ENCODE measurements around the gene TCF25.
"Not testable (repeated sequence)": the region's sequence is repeated elsewhere in the genome, so short reads cannot be mapped to it uniquely, and the experiment has no call there.

Gene TCF25, protein sequence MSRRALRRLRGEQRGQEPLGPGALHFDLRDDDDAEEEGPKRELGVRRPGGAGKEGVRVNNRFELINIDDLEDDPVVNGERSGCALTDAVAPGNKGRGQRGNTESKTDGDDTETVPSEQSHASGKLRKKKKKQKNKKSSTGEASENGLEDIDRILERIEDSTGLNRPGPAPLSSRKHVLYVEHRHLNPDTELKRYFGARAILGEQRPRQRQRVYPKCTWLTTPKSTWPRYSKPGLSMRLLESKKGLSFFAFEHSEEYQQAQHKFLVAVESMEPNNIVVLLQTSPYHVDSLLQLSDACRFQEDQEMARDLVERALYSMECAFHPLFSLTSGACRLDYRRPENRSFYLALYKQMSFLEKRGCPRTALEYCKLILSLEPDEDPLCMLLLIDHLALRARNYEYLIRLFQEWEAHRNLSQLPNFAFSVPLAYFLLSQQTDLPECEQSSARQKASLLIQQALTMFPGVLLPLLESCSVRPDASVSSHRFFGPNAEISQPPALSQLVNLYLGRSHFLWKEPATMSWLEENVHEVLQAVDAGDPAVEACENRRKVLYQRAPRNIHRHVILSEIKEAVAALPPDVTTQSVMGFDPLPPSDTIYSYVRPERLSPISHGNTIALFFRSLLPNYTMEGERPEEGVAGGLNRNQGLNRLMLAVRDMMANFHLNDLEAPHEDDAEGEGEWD

DNA sequence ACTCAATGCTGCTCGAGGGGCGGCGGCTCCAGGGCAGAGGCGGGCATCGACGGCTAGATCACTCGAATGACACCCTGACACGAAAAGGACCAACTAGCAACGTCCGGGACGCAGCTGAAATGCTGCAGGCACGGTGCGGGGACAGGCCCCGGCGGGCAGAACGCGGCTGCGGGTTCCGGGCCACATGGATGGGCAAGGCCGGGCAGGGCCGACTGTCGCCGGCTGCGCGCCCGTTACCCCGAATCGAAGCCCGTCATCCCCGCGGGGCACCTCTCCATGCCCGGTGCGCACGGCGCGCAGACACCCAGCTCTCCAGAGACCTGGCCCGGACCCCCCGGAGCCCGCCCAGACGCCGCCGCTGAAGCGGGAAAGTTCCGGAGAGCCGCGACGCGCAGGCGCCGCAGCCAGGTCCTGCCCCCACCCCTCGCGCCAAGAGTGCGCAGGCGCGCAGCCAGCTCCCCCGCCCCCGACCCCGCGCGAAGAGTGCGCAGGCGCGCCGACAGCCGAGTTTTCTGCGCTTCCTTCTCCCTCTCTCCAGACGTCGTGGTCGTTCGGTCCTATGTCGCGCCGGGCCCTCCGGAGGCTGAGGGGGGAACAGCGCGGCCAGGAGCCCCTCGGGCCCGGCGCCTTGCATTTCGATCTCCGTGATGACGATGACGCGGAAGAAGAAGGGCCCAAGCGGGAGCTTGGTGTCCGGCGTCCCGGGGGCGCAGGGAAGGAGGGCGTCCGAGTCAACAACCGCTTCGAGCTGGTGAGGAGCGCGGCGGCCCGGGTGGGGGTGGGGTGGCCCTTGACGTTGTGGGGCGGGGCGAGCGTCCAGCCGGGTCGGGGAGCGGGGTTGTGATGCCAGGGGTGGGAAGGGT is at the start of gene TCF25:
TSS of gene TCF25 (plus strand) at position 484 of the 863 bp plus-strand sequence. CDS start at position 560, 76 bp downstream.
- peak; percentile 84 to 88 for DNase-seq

DNA sequence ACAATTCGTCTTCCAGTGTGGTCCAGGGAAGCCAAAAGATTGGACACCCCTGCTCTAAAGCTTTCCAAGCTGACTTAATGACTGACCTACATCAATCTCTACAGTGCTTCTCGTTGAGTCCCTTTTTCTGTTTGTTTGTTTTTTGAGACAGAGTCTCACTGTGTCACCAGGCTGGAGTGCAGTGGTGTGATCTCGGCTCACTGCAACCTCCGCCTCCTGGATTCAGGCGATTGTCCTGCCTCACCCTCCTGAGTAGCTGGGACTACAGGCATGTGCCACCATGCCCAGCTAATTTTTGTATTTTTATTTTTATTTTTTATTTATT is 49.6 kb upstream of the TCF25 start:
- not testable (repeated sequence) for DNase-seq

DNA sequence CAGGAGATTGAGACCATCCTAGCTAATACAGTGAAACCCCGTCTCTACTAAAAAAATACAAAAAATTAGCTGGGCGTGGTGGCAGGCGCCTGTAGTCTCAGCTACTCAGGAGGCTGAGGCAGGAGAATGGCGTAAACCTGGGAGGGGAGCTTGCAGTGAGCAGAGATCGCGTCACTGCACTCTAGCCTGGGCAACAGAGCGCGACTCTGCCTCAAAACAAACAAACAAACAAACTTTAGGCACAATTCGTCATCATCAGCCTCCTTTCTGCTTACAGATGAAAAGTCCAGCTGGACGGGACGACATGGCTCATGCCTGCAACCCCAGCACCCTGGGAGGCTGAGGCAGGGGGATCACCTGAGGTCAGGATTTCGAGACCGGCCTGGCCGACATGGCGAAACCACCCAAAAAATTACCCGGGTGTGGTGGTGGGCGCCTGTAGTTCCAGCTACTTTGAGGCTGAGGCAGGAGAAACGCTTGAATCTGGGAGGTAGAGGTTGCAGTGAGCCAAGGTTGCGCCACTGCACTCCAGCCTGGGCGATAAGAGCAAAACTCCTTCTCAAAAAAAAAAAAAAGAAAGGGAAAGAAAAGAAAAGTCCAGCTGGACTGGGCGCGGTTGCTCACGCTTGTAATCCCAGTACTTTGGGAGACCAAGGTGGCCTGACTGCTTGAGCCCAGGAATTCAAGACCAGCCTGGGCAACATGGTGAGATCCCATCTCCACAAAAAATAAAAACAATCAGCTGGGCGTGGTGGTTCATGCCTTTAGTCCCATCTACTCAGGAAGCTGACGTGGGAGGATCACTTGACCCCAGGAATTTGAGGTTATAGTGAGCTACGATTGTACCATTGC is 46.6 kb upstream of the TCF25 start:
- DNase-seq, result no peak

DNA sequence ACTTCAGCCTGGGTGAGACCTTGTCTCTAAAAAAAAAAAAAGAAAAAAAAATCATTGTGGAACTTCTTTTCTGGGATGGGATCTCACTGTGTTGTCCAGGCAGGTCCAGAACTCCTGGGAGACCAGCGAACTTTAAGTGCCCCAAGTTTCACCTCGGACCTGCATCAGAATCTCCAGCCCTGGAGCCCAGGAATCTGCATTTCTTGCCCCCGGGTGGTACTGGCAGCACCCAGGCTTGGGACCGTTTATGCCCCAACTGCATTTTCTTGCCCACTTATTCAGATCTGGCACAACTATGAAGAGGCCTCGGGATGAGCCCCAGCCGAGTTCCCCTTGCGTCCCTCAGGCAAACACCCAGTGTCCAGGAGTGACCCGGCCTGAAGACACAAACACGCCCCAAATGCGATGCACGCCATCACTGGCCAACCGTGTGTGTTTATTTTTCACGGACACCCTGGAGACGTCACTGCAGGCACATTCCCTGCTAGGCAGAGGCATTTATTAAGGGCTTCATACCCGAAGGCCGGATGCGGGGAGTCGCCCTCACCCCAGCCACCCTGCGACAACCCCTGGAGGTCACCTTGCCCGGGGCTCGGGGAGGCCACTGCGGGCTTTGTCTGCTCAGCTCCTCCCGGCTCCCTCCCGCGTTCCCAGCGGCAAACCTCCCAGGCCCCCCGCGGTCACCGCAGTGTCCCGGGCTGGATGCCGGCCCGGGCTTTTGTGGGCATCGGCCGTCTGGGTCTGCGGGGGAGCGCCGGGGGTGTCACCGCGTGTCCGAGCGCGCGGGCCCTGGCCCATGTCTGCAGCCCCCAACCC is 45.8 kb upstream of the TCF25 start:
- no peak for DNase-seq

DNA sequence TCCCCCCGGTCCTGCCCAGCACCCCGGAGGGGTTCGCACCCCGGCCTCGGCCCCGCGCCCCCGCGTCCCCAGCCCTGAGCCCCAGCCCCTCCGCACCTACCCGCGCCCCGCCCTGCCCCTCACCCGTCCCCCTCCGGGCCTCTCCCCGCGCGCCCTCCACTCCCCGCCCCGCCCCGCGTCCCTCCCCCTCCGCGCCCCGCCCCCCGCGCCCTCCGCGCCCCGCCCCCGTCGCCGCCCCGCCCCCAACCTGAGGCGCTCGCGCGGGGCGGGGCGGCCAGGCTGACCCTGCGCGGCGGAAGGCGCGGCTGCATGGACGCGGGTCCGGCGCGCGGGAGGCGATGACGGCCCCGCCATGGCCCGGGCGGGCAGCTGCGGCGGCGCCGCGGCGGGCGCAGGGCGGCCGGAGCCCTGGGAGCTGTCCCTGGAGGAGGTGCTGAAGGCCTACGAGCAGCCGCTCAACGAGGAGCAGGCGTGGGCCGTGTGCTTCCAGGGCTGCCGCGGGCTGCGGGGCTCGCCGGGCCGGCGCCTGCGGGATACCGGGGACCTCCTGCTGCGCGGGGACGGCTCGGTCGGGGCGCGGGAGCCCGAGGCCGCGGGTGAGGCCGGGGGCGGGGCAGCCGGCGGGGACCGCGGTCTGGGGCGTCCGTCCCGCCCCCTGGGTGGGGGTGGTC is 45.1 kb upstream of the TCF25 start, which contains the start of gene SPIRE2:
TSS of gene SPIRE2 (plus strand) at position 277 of the 671 bp plus-strand sequence. CDS start at position 353, 76 bp downstream.
- DNase-seq, result peak; percentile 63 to 81

DNA sequence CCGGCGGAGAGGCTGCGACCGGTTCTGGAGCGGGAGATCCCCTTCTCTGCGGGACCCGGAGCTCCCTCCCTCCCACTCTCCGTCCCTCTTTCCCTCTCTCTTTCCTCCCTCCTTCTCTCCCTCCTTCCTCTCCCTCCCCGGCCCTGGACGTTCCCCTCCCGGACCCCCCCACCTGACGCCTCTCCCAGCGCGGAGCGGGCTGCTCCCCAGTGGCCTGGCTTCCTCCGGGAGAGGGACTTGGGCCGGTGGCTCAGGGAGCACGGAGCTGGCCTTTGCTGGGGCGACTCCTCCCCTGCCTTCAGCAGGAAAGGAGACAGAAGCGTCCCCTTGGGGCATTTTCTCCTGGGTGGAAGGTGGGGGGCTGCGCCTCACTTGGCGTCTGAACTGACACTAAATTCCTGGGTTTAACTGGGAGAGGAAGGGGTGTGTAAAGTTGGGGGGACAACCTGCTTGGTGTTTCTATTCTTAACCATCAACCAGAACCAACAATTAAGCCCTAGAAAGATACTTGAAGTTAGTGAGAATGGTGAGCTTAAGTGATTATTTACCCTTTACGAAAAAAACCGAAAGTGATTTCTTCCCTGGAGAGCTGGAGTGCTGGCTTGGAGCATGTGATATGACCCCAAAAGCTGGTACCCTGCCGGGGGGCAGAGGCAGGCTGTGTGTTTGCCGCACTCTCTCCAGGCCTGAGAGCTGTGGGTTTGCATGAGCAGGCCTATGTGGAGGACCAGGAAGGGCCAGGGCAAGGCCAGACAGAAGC is 44.3 kb upstream of the TCF25 start:
- no peak for DNase-seq

DNA sequence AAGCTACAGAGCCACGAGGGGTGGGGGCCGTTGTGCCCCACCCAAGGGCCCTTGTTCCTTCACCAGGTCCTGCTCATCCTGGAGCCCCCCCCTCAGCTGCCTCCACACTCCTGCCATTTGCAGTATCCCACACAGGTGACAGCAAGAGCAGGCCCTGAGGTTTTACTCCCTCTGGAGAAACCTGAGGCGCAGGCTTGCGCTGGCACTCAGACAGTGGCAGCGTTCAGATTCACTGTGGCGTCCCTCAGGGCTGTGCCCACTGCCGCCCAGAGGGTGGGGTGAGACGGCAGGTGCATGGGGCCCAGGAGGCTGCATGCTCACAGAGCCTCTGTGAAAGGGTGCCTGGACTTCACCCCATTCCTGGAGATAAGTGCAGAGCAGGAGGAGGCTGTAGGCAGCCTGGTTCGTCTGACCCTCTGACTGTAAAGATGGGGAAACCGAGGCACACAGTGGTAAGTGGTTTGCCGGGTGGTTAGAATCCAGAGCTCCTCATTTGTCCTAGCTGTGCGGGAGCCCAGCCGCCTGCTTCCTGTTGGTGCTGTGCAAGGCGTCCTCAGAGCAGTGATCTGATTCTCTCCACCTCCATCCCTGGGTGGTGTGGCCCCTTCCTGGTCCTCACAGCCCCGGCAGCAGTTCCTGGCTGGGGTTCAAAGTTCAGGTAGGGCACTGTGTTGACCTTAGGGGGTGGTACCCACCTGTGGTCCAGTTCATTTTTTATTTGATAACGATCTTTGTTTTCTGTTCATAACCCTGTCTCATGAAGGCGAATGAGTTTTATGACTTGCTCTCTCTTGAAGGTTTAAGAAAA is 43.6 kb upstream of the TCF25 start:
- no peak for DNase-seq

DNA sequence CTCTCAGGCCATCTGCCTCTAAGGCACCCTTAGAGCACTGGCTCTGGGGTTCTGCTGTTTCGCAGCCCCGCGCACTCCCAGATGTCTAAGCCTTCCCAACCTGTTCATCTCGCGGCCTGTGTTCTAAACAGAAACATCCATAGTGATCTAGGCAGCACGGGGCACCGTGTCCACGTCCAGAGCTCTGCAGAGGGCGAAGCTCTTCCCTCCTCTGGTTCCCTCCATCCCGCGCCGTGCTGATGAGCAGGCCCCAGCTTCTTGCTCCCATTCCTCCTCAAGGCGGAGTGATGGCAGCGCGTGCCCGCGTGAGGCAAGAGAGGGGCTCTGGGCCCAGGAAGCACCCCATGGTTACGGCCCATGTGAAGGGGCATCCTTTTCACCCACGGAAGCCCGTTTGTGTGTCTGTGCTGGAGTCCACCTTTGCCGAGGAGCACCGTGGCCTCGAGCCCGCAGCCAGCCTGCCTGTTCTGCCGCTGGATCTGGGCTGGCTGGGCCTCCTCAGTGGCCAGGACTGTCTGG is 41.5 kb upstream of the TCF25 start:
- DNase-seq, result no peak

DNA sequence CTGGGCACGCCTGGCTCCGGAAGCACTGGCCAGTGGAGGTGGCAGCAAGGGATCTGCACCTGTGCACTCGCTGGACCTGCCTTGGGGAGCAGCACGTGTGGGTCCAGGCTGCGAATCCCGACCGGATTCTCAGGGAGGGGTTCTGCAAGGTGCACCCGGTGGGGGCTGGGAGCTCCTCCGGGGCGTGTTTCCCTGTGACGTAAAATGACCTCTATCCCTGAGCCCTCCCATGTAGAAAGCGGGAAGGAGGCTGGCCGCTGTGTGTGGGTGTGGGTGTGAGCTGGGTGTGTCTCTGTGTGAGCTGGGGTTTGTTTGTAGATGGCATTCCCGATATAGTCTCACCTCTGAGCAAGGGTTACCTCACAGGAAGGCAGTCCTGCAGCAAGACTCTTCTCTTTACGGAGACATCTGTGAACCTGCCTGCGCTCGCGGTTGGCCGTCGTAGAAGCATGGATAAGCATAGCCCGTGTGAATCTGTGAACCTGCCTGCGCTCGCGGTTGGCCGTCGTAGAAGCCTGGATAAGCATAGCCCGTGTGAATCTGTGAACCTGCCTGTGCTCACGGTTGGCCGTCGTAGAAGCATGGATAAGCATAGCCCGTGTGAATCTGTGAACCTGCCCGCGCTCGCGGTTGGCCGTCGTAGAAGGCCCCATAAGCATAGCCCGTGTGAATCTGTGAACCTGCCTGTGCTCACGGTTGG is 39.6 kb upstream of the TCF25 start:
- not testable (repeated sequence) for DNase-seq

DNA sequence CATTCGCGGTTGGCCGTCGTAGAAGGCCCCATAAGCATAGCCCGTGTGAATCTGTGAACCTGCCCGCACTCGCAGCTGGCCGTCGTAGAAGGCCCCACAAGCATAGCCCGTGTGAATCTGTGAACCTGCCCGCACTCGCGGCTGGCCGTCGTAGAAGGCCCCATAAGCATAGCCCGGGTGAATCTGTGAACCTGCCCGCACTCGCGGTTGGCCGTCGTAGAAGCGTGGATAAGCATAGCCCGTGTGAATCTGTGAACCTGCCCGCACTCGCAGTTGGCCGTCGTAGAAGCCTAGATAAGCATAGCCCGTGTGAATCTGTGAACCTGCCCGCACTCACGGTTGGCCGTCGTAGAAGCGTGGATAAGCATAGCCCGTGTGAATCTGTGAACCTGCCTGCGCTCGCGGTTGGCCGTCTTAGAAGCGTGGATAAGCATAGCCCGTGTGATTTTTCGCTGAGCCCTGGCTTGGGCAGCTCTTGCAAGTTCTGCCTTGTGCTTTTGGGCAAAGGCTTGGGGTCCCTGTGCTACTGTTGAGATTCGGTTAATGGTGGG is 38.5 kb upstream of the TCF25 start:
- DNase-seq, result not testable (repeated sequence)

DNA sequence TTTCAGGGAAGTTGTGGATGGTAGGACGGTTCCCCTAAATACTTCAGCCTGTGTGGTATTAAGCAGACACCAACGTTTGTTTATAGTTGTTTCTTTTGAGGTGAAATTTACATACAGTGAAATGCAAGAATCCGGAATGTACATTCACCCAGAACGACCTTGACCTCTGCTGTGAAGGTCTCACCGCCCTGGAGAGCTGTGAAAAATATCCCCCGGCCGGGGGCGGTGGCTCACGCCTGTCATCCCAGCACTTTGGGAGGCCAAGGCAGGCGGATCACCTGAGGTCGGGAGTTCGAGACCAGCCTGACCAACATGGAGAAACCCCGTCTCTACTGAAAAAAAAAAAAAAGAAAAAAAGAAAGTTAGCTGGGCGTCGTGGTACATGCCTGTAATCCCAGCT is 36.9 kb upstream of the TCF25 start:
- DNase-seq, result not testable (repeated sequence)

DNA sequence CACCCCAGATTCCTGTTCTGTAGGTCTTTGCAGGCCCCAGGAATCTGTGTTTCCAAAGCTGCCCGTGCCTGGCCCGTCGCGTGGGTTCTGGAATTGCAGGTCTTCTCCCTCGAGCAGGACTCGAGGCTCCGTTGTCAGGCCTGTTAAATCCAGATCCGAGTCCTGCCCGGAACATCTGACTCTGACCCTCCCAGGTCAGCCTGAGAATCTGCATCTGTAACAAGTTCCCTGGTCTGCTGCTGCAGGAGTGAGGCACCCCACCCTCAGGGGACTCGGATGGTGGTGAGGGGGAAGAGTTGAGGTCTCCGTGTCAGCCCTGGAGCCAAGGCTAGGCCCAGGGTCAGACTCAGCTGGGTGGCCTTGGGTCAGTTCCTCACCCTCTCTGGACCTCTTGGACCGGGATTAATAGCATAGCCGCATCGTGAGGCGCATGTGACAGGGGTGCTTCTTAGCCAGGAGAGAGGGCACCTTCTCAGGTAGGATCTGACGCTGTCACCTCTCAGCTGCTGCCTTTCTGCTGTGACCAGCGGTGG is 36.3 kb upstream of the TCF25 start:
- no peak for DNase-seq

DNA sequence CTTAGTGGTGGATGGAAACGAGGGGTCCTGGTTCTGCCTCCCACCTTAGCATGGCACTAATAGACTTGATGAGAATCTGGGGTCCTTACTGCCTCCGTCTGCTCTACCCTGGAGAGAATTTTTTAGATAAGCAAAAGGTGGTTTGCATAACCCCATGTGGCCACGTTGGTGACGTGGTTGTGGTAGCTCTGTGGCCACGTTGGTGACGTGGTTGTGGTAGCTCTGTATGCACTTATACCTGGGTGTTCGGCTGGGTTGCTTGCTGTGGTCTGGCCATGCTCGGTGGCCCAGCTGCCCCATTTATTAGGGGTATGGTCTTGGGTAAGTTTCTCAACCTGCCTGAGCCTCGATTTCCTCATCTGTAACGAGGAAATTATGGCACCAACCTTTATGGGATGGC is 32.1 kb upstream of the TCF25 start:
- peak; percentile 42 to 60 for DNase-seq

DNA sequence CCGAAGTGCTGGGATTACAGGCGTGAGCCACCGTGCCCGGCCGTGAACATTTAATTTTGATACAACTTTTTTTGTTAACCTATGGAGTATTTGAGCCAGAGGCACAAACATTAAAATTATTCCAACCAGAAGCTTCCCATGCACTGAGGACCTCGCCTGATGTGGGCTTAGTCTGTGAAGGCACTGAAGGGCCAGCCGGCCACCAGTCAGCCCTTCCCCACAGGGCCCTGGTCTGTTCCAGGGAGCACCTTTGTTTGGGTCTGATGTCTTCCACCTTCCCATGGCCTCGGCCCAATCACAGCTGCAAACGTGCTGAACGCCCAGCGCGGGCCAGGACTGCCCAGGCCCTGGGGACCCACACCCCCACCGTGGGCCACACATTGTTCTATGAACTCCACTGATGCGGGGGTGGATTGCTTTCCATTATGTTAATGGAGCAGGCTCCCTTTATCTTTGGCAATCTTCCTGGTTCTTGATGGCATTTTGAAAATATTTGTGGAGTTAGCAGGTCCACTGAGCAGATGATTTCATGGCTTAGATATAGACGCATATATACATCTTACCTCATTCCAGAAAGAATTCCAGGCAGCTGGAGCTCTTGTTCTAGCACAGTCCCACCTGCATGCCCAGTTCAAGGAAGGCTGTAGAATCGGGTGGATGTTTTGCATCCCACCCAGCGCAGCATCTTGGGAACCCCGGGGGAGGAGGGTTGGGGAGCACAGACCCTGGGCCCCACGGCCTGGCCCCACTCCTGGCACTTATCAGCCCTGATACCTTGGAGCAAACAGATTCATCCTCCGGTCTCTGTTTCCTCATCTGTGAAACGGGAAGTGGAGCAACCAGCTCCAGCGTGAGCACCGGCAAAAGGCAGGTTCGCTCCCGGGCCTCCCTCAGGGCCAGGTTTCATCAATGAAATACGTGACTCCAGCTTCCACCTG is 30.7 kb upstream of the TCF25 start:
- no peak for DNase-seq

DNA sequence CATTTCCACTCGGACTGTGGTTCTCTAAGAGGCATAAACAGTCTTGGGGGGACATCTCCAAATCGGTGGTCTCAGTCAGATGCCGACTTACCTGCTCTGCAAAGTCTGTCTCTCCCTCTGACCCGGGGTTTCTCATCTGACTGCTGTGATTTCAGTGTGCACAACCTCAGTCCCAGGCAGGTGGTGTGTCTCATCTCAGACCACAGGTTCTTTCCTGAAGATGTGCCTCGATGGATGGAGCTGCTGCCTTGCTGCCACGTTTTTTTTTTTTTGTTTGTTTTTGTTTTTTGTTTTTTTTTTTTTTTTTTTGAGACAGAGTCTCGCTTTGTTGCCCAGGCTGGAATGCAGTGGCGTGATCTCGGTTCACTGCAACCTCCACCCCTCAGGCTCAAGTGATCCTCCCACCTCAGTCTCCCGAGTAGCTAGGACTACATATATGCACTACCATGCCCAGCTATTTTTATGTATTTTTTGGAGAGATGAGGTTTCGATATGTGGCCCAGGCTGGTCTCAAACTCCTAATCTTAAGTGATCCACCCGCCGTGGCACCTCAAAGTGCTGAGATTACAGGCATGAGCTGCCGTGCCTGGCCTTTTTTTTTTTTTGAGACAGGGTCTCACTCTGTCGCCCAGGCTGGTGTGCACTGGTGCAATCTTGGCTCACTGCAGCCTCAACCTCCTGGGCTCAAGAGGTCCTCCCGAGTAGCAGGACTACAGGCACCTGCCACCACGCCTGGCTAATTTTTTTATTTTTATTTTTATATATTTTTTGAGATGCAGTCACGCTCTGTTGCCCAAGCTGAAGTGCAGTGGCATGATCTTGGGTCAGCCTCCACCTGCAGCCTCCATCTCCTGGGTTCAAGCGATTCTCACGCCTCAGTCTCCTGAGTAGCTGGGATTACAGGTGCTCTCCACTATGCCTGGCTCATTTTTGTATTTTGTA is 29.7 kb upstream of the TCF25 start:
- DNase-seq, result no peak

Measured in CD4-positive, alpha-beta T cell treated with Interferon alpha-2 for 1 hour (primary cell).